K562 (cell line): Measurements from ENCODE around the gene NACC1. TPM values are rescaled to one million over a fixed set of nuclear protein-coding genes. Genes with fewer than 3 reads are reported as not detected.
A peak's percentile ranks its signal among the peaks of the same experiment; 100 is the strongest.

Source experiments
- ATAC-seq: fragments of 200-7000 bp; cut with Tn5 transposase; 3 replicates; pipeline ENCODE4 v1.9.1; 2020; ENCODE audit warnings: moderate library complexity
- BruUV-seq: library from RNA; stranded (reverse); fragments of 400-500 nt; replicated peaks from 2 replicates; lab custom pipeline; 2021; lab: Mats Ljungman, UMichigan
- CTCF ChIA-PET: fragments of 300-600 bp; formaldehyde crosslinking; extraction: SDS; loops from one replicate; lab custom pipeline; 2021; ENCODE audit warnings: low intra/inter-chr PET ratio; lab: Yijun Ruan, JAX
- POLR2A ChIA-PET: fragments of 300-600, 350-650 bp; sonication (Branson Sonifier 250); formaldehyde crosslinking; extraction: SDS; loops from one replicate; lab custom pipeline; 2021; ENCODE audit warnings: antibody characterized with exemption, inconsistent platforms; lab: Yijun Ruan, JAX
- DNase-seq, 4 experiments: peaks; one replicate each; pipeline versions ENCODE4 v3.0.0 to v3.0.0-alpha.2; 2011 to 2018; ENCODE audit warnings: low spot score in 3 of 4, mixed read lengths in 3 of 4; ENCODE audit errors: extremely low read depth in 1 of 4
- FAIRE-seq: peaks from 2 replicates; lab custom pipeline; 2011; peaks lifted over from hg19 to GRCh38; lab: Jason Lieb, UNC
- H2AFZ ChIP-seq: 2 replicates; pipeline ENCODE4 v1.6.0; 2011; ENCODE audit warnings: low read depth, low read length, control low read depth, inconsistent platforms
- H3K27ac ChIP-seq: fragments of 200-600 bp; 3 replicates; pipeline ENCODE4 v1.8.0; 2011; ENCODE audit warnings: low read depth, mild to moderate bottlenecking, control low read depth, inconsistent platforms, low read length, moderate library complexity, mixed read lengths; ENCODE audit errors: extremely low read depth
- H3K27me3 ChIP-seq, 2 experiments: fragments of 300-600 bp in 1 of 2; 2 replicates in 1 of 2; 3 replicates in 1 of 2; pipeline versions ENCODE4 v1.6.0 to v1.8.0; 2011; ENCODE audit warnings: inconsistent platforms in 2 of 2, low read length in 2 of 2, mild to moderate bottlenecking in 1 of 2, mixed read lengths in 1 of 2, moderate library complexity in 1 of 2; ENCODE audit not compliant: control insufficient read depth in 2 of 2, insufficient read depth in 2 of 2
- H3K36me3 ChIP-seq: fragments of 300-600 bp; 3 replicates; pipeline ENCODE4 v1.8.0; 2011; ENCODE audit warnings: mild to moderate bottlenecking, low read length, inconsistent platforms; ENCODE audit not compliant: control insufficient read depth, insufficient read depth
- H3K4me1 ChIP-seq, 2 experiments: fragments of 200-600 bp in 1 of 2; replicated peaks in 1 of 2; 2 replicates in 1 of 2; 3 replicates in 1 of 2; pipeline versions ENCODE4 v1.5.1 to v1.8.0; 2011; ENCODE audit warnings: inconsistent platforms in 2 of 2, low read length in 2 of 2, mild to moderate bottlenecking in 1 of 2, mixed read lengths in 1 of 2, moderate library complexity in 1 of 2; ENCODE audit not compliant: control insufficient read depth in 2 of 2, insufficient read depth in 2 of 2
- H3K4me2 ChIP-seq: 2 replicates; pipeline ENCODE4 v1.6.1; 2011; ENCODE audit warnings: low read length, control low read depth, inconsistent platforms, mixed read lengths; ENCODE audit not compliant: insufficient read depth
- H3K4me3 ChIP-seq: fragments of 200-600 bp; sonication (generic), shearing (Covaris generic); 2 replicates; pipeline ENCODE4 v1.5.1; 2016; ENCODE audit warnings: control low read depth, inconsistent platforms
- H3K79me2 ChIP-seq: fragments of 200-600 bp; 3 replicates; pipeline ENCODE4 v1.8.0; 2011; ENCODE audit warnings: low read length, inconsistent platforms; ENCODE audit not compliant: control insufficient read depth, insufficient read depth
- H3K9ac ChIP-seq, 2 experiments: 2 replicates each; pipeline versions ENCODE4 v1.6.0 to v1.6.1; 2011; ENCODE audit warnings: low read depth in 2 of 2, low read length in 2 of 2, control low read depth in 1 of 2, inconsistent platforms in 1 of 2, mild to moderate bottlenecking in 1 of 2, mixed read lengths in 1 of 2; ENCODE audit not compliant: insufficient read depth in 1 of 2
- H3K9me1 ChIP-seq: one replicate; pipeline ENCODE4 v1.6.0; 2011; ENCODE audit warnings: inconsistent platforms, mild to moderate bottlenecking, low read length, moderate library complexity; ENCODE audit not compliant: control insufficient read depth, insufficient read depth
- H3K9me3 ChIP-seq: replicated peaks from 2 replicates; pipeline ENCODE4 v1.5.1; 2011; ENCODE audit warnings: low read depth, low read length, inconsistent platforms; ENCODE audit not compliant: control insufficient read depth, insufficient read depth
- H4K20me1 ChIP-seq: replicated peaks from 2 replicates; pipeline ENCODE4 v1.6.1; 2011; ENCODE audit warnings: low read length, inconsistent platforms, mixed read lengths; ENCODE audit not compliant: control insufficient read depth, insufficient read depth
- BDP1 ChIP-seq: IDR thresholded peaks from 3 replicates; pipeline ENCODE4 v1.6.1; 2011; ENCODE audit not compliant: insufficient read length, insufficient read depth
- IRF9 ChIP-seq: fragments of 450-650 bp; IDR thresholded peaks from 2 replicates; pipeline ENCODE4 v1.6.1; 2016; ENCODE audit warnings: missing biosample characterization, missing genetic modification characterization
- MTA2 ChIP-seq: fragments of 450-650 bp; IDR thresholded peaks from 2 replicates; pipeline ENCODE4 v1.6.1; 2016; ENCODE audit warnings: low read depth
- PYGO2 ChIP-seq: fragments of 450-650 bp; IDR thresholded peaks from 2 replicates; pipeline ENCODE4 v1.6.1; 2016; ENCODE audit warnings: mild to moderate bottlenecking, missing genetic modification characterization, moderate library complexity, missing compliant biosample characterization
- THAP7 ChIP-seq: fragments of 250-450 bp; sonication (Bioruptor Pico); IDR thresholded peaks from 2 replicates; pipeline ENCODE4 v1.5.0; 2021
- ZNF217 ChIP-seq: sonication (generic); formaldehyde crosslinking; IDR thresholded peaks from 2 replicates; pipeline ENCODE4 v1.8.0; 2022; ENCODE audit warnings: mild to moderate bottlenecking, missing genetic modification reagents
- ZNF232 ChIP-seq: sonication (generic); formaldehyde crosslinking; IDR thresholded peaks from 2 replicates; pipeline ENCODE4 v1.8.0; 2022; ENCODE audit warnings: mild to moderate bottlenecking, missing genetic modification reagents
- ZNF395 ChIP-seq: fragments of 200-800 bp; sonication (Bioruptor generic); IDR thresholded peaks from 2 replicates; pipeline ENCODE4 v1.6.1; 2017; ENCODE audit warnings: missing genetic modification characterization, missing compliant biosample characterization
- WGBS: fragments of 100-300 bp; shearing (Covaris generic); methylation state at CpG from one replicate; pipeline ENCODE4 v1.1.6; 2016; ENCODE audit warnings: low coverage, mixed read lengths; ENCODE audit not compliant: insufficient coverage; ENCODE audit errors: missing lambda C conversion rate; 5-methylcytosine and 5-hydroxymethylcytosine counted together
- in situ Hi-C: fragments of 300-500 bp; cut with MboI; formaldehyde crosslinking; loops from 4 replicates; pipeline ENCODE4 v1.15.0; 2018; ENCODE audit warnings: inconsistent platforms, mixed read lengths
- intact Hi-C: fragments of 100-400 bp; cut with micrococcal nuclease; formaldehyde crosslinking; loops from 2 replicates; pipeline ENCODE4 v1.14.2; 2022
- polyA plus RNA-seq, 8 experiments: library from polyadenylated mRNA; depleted of rRNA in 4 of 8; stranded (reverse) in 5 of 8; unstranded in 3 of 8; fragments of >200 nt; fragmentation: Nextera tagmentation in 2 of 8; fragmentation: Illumina TruSeq in 1 of 8; extraction: Ambion mirVana in 2 of 8; extraction: Trizol in 1 of 8; gene quantifications; 2 replicates each; pipeline versions ENCODE4 v1.2.1 to v1.2.3, GENCODE V29; 2011 to 2014; ENCODE audit warnings: inconsistent platforms in 1 of 8, missing spikeins in 1 of 8
- total RNA-seq, 7 experiments: library from RNA; depleted of rRNA in 6 of 7; stranded (reverse); fragments of >200 nt in 6 of 7; fragmentation: Illumina TruSeq in 2 of 7; extraction: Trizol in 2 of 7; gene quantifications; 2 replicates each; pipeline versions ENCODE4 v1.2.1 to v1.2.3, GENCODE V29; 2011 to 2021; ENCODE audit warnings: low replicate concordance in 1 of 7

Gene NACC1
- total and polyA plus RNA-seq, 9 of the 15 experiments (the other 6 are each of a cell fraction or from before 2014, with no cell fraction given), result 0.04 to 96.6 (median 25.8) TPM

- TF ChIP-seq ZNF395 (CRISPR knock-in tag), result peak; percentile 34
Measured at GRCh38 chr19:13103581-13104359, 14.3 kb upstream of the NACC1 start (continued).

DNA sequence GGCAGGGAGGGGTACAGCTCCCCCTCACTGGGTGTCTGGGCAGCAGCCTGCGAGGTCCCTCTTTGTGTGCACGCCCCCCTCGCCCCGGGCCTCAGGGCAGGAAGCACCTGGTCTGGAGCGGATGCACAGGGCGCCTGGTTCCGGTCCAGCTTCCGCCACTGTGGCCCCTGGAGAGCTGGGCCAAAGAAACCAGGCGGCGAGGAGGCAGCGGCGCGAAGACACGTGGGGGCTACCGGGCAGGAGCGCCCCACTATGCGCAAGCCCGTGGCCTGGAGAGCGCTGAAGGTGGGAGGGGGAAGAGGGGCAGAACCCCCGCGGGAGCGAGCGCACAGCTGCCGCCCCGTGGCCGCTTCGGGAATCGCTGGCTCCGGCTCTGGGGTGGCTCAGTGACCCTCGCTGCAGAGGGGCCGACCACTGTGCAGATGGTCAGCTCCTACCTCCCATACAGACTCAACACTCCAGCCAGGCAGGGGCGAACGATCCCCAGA, 13.7 kb upstream of the NACC1 start:
- Histone ChIP-seq H3K9me3 (no peaks in the 10 kb centered on the region), H3K9ac (peak overlapping the region; percentile 43 to 78; a peak in 3 of 4 replicates), H3K79me2 (peaks cover 44% of the 10 kb centered on the region), H3K27me3 (no peaks in the 10 kb centered on the region), H3K9me1 (no peaks in the 10 kb centered on the region), H3K36me3 (peaks cover 56% of the 10 kb centered on the region), H3K4me3 (no peak overlapping the region), H2AFZ (peak overlapping the region; percentile 81), H3K4me1 (peaks cover 16 to 48% of the 10 kb centered on the region in 2 experiments), H4K20me1 (no peaks in the 10 kb centered on the region), H3K4me2 (peak overlapping the region; percentile 36), H3K27ac (peak overlapping the region; percentile 98)
- intact Hi-C loops (loop anchor here (10.0 kb wide), 1 partner anchor 130 kb away; no protein-coding TSS in a partner anchor), in situ Hi-C loops (no loop called here)
- WGBS, result 37% methylated on average over 19 of the region's 33 CpGs
- POLR2A ChIA-PET, result interaction anchor here (0.6 to 2.1 kb wide), 7 partner anchors 8 to 83 kb away, joined by 3 to 10 read pairs (median 4); no protein-coding TSS in a partner anchor
- no TSS peak for BruUV-seq
- ATAC-seq, result peak; percentile 44
- CTCF ChIA-PET, result interaction anchor here (0.5 to 1.3 kb wide), 3 partner anchors 12 to 140 kb away, joined by 3 to 4 read pairs (median 3); partner anchors contain the start of gene TRMT1
- FAIRE-seq, result peak; percentile 35
- peak; percentile 67 to 82 (median 76) for DNase-seq
- TF ChIP-seq IRF9 (tag) (0 out of 2 replicates have a peak, but pooled peaks have one; percentile 6), BDP1 (no peak), PYGO2 (tag) (peak; percentile 13; the same call in 1 of the 2 replicates), MTA2 (no peak), THAP7 (CRISPR knock-in tag) (peak; percentile 44; the same call in 1 of the 2 replicates), ZNF217 (CRISPR knock-in tag) (no peak), ZNF232 (CRISPR knock-in tag) (no peak)
